Liver (tissue), 9 donors: Measurements from ENCODE around the gene MCFD2. TPM values are rescaled to one million over a fixed set of nuclear protein-coding genes. Genes with fewer than 3 reads are reported as not detected.

Experiments
- DNase-seq: peaks from one replicate; pipeline ENCODE4 v3.0.0-alpha.2; 2017; ENCODE audit warnings: low spot score
- H3K27ac ChIP-seq, 2 donors: one replicate each; pipeline ENCODE4 v1.7.0; 2013; ENCODE audit warnings: inconsistent platforms in 2 of 2, low read length in 2 of 2, control low read depth in 1 of 2, low read depth in 1 of 2, mild to moderate bottlenecking in 1 of 2
- H3K27me3 ChIP-seq, 4 donors: one replicate each; pipeline versions ENCODE4 v1.6.1 to v1.7.0; 2013; ENCODE audit warnings: low read length in 3 of 4, inconsistent platforms in 1 of 4, mild to moderate bottlenecking in 1 of 4, moderate library complexity in 1 of 4; ENCODE audit not compliant: control insufficient read depth in 4 of 4, insufficient read depth in 4 of 4
- H3K36me3 ChIP-seq, 4 donors: one replicate each; pipeline versions ENCODE4 v1.6.1 to v1.7.0; 2013; ENCODE audit warnings: low read length in 3 of 4, mild to moderate bottlenecking in 3 of 4, low read depth in 1 of 4, moderate library complexity in 1 of 4; ENCODE audit not compliant: control insufficient read depth in 4 of 4, insufficient read depth in 3 of 4
- H3K4me1 ChIP-seq, 4 donors: one replicate each; pipeline versions ENCODE4 v1.6.1 to v1.7.0; 2013; ENCODE audit warnings: low read length in 3 of 4, mild to moderate bottlenecking in 3 of 4, moderate library complexity in 1 of 4; ENCODE audit not compliant: control insufficient read depth in 4 of 4, insufficient read depth in 4 of 4
- H3K4me3 ChIP-seq, 3 donors: one replicate each; pipeline versions ENCODE4 v1.6.1 to v1.7.0; 2013; ENCODE audit warnings: low read length in 3 of 3, control low read depth in 1 of 3, low read depth in 1 of 3, mild to moderate bottlenecking in 1 of 3
- H3K9ac ChIP-seq, 2 donors: one replicate each; pipeline ENCODE4 v1.7.0; 2013; ENCODE audit warnings: low read length in 2 of 2, mild to moderate bottlenecking in 2 of 2, moderate library complexity in 2 of 2, control low read depth in 1 of 2, low read depth in 1 of 2
- H3K9me3 ChIP-seq, 4 donors: one replicate each; pipeline versions ENCODE4 v1.6.1 to v1.7.0; 2013; ENCODE audit warnings: low read length in 3 of 4; ENCODE audit not compliant: control insufficient read depth in 4 of 4
- EGR1 ChIP-seq, 2 donors: IDR thresholded peaks; 2 replicates each; pipeline ENCODE4 v1.6.1; 2016 to 2018; ENCODE audit warnings: antibody characterized with exemption in 2 of 2, low read depth in 2 of 2
- FOXA1 ChIP-seq: IDR thresholded peaks from 2 replicates; pipeline ENCODE4 v1.6.1; 2016; ENCODE audit warnings: antibody characterized with exemption
- GABPA ChIP-seq, 2 donors: IDR thresholded peaks in 1 of 2; conservative IDR thresholded peaks in 1 of 2; 2 replicates each; pipeline ENCODE4 v1.6.1; 2016; ENCODE audit warnings: antibody characterized with exemption in 2 of 2, mild to moderate bottlenecking in 1 of 2, moderate library complexity in 1 of 2
- HNF4A ChIP-seq, 2 donors: conservative IDR thresholded peaks; 2 replicates each; pipeline ENCODE4 v1.6.1; 2016; ENCODE audit warnings: antibody characterized with exemption in 2 of 2, mild to moderate bottlenecking in 2 of 2
- HNF4G ChIP-seq: IDR thresholded peaks from 2 replicates; pipeline ENCODE4 v1.6.1; 2016; ENCODE audit warnings: antibody characterized with exemption
- JUND ChIP-seq, 2 donors: IDR thresholded peaks; 2 replicates each; pipeline ENCODE4 v1.6.1; 2016; ENCODE audit warnings: antibody characterized with exemption in 2 of 2
- NR2F2 ChIP-seq: IDR thresholded peaks from 2 replicates; pipeline ENCODE4 v1.6.1; 2016; ENCODE audit warnings: antibody characterized with exemption
- RAD21 ChIP-seq, 2 donors: IDR thresholded peaks; 2 replicates each; pipeline ENCODE4 v1.6.1; 2016; ENCODE audit warnings: antibody characterized with exemption in 2 of 2, mild to moderate bottlenecking in 2 of 2
- RXRA ChIP-seq, 2 donors: IDR thresholded peaks; 2 replicates each; pipeline ENCODE4 v1.6.1; 2017 to 2018; ENCODE audit warnings: antibody characterized with exemption in 2 of 2, mild to moderate bottlenecking in 1 of 2
- SP1 ChIP-seq: IDR thresholded peaks from 2 replicates; pipeline ENCODE4 v1.6.1; 2018; ENCODE audit warnings: antibody characterized with exemption, mild to moderate bottlenecking
- TAF1 ChIP-seq: conservative IDR thresholded peaks from 2 replicates; pipeline ENCODE4 v1.6.1; 2016; ENCODE audit warnings: antibody characterized with exemption, mild to moderate bottlenecking
- YY1 ChIP-seq: IDR thresholded peaks from 2 replicates; pipeline ENCODE4 v1.6.1; 2016; ENCODE audit warnings: antibody characterized with exemption, mild to moderate bottlenecking
- WGBS: extraction: QIAGEN DNeasy Blood & Tissue Kit; methylation state at CpG from one replicate; pipeline ENCODE4 v1.1.7; 2013; 5-methylcytosine and 5-hydroxymethylcytosine counted together
- polyA plus RNA-seq, 2 donors: library from polyadenylated mRNA; stranded (reverse) in 1 of 2; unstranded in 1 of 2; fragments of 200-250 nt in 1 of 2; fragments of >200 nt in 1 of 2; fragmentation: Nextera tagmentation in 1 of 2; extraction: Ambion mirVana in 1 of 2; gene quantifications; one replicate each; pipeline versions ENCODE4 v1.2.1 to v1.2.3, GENCODE V29; 2013 to 2015
- total RNA-seq, 2 donors: library from RNA; depleted of rRNA; stranded (reverse); fragments of >200 nt; gene quantifications; one replicate each; pipeline ENCODE4 v1.2.3, GENCODE V29; 2014
- TF ChIP-seq, protein P1 (sequence below): IDR thresholded peaks from 2 replicates; pipeline ENCODE4 v1.6.1; 2016; ENCODE audit warnings: antibody characterized with exemption
- TF ChIP-seq, protein P2 (sequence below): IDR thresholded peaks from 2 replicates; pipeline ENCODE4 v1.6.1; 2016; ENCODE audit warnings: antibody characterized with exemption
- TF ChIP-seq, protein P3 (sequence below): fragments of 150-350 bp; IDR thresholded peaks from 2 replicates; pipeline ENCODE4 v1.5.1; 2017; ENCODE audit warnings: improper control_type of control experiment, low read depth, low read length; ENCODE audit not compliant: missing input control
- TF ChIP-seq, protein P4 (sequence below): IDR thresholded peaks from 2 replicates; pipeline ENCODE4 v1.6.1; 2016; ENCODE audit warnings: antibody characterized with exemption, mild to moderate bottlenecking
- TF ChIP-seq, protein P5 (sequence below): IDR thresholded peaks from 2 replicates; pipeline ENCODE4 v1.6.1; 2016; ENCODE audit warnings: antibody characterized with exemption
- donor health status: healthy.
- donor health status: healthy.
- donor health status: healthy.
- donor health status: healthy.
- donor health status: healthy.

The MCFD2 gene
- total RNA-seq (100 to 1,000 TPM in 1 of 2 donors, 10 to 100 TPM in 1; 81.8 to 148 TPM), polyA plus RNA-seq (100 to 1,000 TPM; 118 to 140 TPM)

DNA sequence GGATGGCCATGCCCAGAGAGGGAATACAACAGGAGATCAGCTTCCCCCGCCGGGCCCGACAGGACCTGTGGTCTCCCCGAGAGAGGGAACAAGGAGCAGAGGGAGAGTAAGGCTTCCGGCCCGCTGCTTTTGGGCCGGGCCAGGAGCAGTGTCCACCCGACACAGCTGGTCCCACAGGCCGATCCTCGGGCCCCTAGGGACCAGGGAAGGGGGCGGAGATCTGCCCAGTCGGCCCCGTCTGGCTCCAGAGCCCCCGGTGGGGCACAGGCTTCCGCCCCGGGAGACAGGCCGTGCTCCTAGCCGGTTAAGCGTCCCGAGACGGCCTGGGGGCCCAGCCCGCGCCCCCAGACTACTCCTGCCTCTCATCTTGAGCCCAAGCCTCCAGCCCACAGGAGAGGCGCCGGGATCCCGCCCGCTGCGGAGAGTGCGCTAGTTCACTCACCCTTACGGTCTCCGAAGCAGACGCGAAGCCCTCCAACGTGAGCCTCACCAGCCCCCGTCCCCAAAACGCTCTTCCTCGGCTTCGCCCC, at the start of gene MCFD2:
Gene MCFD2 (minus strand): TSS at position 526 of the 530 bp plus-strand sequence. CDS start 6,635 bp downstream, outside the sequence.
- H3K36me3 ChIP-seq = no peaks in the 10 kb centered on the region
- TF ChIP-seq GABPA (IDR thresholded peaks at IDR 0.05 in 1 of 2, conservative IDR thresholded peaks at IDR 0.05 in 1 of 2) (no peak), RXRA (IDR thresholded peaks at IDR 0.05) (no peak), EGR1 (IDR thresholded peaks at IDR 0.05; ENCODE audit: low read depth in 2 of 2) (no peak), HNF4G (no peak), RAD21 (IDR thresholded peaks at IDR 0.05) (no peak), NR2F2 (no peak), FOXA1 (no peak), TAF1 (no peak), SP1 (no peak), YY1 (no peak), JUND (IDR thresholded peaks at IDR 0.05) (no peak), HNF4A (conservative IDR thresholded peaks at IDR 0.05) (no peak)
- TF ChIP-seq, protein P1, sequence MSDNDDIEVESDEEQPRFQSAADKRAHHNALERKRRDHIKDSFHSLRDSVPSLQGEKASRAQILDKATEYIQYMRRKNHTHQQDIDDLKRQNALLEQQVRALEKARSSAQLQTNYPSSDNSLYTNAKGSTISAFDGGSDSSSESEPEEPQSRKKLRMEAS = no peak
- TF ChIP-seq, protein P2, sequence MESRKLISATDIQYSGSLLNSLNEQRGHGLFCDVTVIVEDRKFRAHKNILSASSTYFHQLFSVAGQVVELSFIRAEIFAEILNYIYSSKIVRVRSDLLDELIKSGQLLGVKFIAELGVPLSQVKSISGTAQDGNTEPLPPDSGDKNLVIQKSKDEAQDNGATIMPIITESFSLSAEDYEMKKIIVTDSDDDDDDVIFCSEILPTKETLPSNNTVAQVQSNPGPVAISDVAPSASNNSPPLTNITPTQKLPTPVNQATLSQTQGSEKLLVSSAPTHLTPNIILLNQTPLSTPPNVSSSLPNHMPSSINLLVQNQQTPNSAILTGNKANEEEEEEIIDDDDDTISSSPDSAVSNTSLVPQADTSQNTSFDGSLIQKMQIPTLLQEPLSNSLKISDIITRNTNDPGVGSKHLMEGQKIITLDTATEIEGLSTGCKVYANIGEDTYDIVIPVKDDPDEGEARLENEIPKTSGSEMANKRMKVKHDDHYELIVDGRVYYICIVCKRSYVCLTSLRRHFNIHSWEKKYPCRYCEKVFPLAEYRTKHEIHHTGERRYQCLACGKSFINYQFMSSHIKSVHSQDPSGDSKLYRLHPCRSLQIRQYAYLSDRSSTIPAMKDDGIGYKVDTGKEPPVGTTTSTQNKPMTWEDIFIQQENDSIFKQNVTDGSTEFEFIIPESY = no peak
- TF ChIP-seq, protein P3, sequence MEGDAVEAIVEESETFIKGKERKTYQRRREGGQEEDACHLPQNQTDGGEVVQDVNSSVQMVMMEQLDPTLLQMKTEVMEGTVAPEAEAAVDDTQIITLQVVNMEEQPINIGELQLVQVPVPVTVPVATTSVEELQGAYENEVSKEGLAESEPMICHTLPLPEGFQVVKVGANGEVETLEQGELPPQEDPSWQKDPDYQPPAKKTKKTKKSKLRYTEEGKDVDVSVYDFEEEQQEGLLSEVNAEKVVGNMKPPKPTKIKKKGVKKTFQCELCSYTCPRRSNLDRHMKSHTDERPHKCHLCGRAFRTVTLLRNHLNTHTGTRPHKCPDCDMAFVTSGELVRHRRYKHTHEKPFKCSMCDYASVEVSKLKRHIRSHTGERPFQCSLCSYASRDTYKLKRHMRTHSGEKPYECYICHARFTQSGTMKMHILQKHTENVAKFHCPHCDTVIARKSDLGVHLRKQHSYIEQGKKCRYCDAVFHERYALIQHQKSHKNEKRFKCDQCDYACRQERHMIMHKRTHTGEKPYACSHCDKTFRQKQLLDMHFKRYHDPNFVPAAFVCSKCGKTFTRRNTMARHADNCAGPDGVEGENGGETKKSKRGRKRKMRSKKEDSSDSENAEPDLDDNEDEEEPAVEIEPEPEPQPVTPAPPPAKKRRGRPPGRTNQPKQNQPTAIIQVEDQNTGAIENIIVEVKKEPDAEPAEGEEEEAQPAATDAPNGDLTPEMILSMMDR = no peak
- TF ChIP-seq, protein P4, sequence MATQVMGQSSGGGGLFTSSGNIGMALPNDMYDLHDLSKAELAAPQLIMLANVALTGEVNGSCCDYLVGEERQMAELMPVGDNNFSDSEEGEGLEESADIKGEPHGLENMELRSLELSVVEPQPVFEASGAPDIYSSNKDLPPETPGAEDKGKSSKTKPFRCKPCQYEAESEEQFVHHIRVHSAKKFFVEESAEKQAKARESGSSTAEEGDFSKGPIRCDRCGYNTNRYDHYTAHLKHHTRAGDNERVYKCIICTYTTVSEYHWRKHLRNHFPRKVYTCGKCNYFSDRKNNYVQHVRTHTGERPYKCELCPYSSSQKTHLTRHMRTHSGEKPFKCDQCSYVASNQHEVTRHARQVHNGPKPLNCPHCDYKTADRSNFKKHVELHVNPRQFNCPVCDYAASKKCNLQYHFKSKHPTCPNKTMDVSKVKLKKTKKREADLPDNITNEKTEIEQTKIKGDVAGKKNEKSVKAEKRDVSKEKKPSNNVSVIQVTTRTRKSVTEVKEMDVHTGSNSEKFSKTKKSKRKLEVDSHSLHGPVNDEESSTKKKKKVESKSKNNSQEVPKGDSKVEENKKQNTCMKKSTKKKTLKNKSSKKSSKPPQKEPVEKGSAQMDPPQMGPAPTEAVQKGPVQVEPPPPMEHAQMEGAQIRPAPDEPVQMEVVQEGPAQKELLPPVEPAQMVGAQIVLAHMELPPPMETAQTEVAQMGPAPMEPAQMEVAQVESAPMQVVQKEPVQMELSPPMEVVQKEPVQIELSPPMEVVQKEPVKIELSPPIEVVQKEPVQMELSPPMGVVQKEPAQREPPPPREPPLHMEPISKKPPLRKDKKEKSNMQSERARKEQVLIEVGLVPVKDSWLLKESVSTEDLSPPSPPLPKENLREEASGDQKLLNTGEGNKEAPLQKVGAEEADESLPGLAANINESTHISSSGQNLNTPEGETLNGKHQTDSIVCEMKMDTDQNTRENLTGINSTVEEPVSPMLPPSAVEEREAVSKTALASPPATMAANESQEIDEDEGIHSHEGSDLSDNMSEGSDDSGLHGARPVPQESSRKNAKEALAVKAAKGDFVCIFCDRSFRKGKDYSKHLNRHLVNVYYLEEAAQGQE = no peak
- TF ChIP-seq, protein P5, sequence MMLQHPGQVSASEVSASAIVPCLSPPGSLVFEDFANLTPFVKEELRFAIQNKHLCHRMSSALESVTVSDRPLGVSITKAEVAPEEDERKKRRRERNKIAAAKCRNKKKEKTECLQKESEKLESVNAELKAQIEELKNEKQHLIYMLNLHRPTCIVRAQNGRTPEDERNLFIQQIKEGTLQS = no peak
- H3K27me3 ChIP-seq = no peaks in the 10 kb centered on the region
- H3K4me3 ChIP-seq = peak within 1 kb of the TSS; percentile 81 to 91 (median 89)
- under 1% methylated on average over 38 of the region's 38 CpGs for WGBS
- H3K9ac ChIP-seq = peak within 1 kb of the TSS; percentile 91 to 95
- DNase-seq = no peak
- peak within 1 kb of the TSS; percentile 89 to 93 for H3K27ac ChIP-seq
- H3K4me1 ChIP-seq = peaks cover 4 to 31% (median 21%) of the 10 kb centered on the region in 4 donors
- H3K9me3 ChIP-seq = no peaks in the 10 kb centered on the region
